ENCODE data around the gene TIMP1. TPM values are rescaled to one million over a fixed set of nuclear protein-coding genes. Genes with fewer than 3 reads are reported as not detected.

The TIMP1 gene
- total and polyA plus RNA-seq, 2 experiments from 2014 or later = 54.4 to 247 TPM

DNA sequence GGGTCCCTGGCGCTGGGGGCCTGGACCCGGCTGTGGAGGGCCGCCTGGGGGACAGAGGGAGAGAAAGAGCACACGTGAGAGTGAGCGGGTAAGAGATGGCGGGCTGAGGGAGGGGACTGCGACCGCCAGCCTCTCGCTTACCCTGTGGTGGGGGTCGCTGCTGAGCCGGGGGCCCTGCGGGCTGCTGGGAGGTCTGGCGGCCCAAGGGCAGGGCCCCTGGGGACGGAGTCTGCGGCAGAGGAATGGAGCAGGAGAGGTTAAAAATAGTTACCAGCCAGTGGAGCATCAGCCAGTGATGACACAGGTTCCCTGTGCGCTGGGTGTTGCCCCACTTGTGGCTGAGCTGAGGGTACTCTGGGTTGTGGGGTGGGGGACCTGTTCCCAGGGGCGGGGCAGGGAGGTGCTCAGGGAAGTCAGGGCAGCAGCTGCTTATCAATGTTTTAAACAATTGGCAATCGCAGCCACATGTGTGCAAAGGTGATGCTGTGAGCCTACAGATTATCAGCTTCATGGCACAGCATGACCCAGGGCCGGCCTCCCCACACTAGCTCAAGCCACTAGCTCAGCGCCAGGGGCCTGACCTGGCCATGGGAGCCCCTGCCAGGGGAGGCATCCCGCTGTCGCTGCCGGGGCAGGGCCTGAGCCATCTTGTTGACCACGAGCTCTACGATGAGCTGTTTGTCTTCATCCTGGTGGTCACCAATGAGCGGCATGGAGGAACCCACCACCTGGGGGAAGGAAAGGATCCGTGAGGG, 7.5 kb upstream of the TIMP1 start:
- Histone ChIP-seq H3K27me3 (no peaks in the 10 kb centered on the region), H3K4me3 (peak overlapping the region; percentile 22), H3K36me3 (no peaks in the 10 kb centered on the region), H3K4me1 (ENCODE audit: low read depth) (peaks cover 9% of the 10 kb centered on the region), H3K27ac (peak overlapping the region; percentile 97), H3K9me3 (ENCODE audit: low read depth) (no peaks in the 10 kb centered on the region)
- no peak for TF ChIP-seq CTCF (IDR thresholded peaks at IDR 0.05; ENCODE audit: low read depth, low read length)
- DNase-seq (ENCODE audit: low read depth in 1 of 2, low spot score in 1 of 2) = peak in 1 of 2 donors; percentile 47

GRCh38 chrX:47576021-47576898, 6.0 kb upstream of the TIMP1 start:
- no peak for TF ChIP-seq CTCF (IDR thresholded peaks at IDR 0.05; ENCODE audit: low read depth, low read length)
- no peaks in the 10 kb centered on the region for H3K27me3 ChIP-seq

DNA sequence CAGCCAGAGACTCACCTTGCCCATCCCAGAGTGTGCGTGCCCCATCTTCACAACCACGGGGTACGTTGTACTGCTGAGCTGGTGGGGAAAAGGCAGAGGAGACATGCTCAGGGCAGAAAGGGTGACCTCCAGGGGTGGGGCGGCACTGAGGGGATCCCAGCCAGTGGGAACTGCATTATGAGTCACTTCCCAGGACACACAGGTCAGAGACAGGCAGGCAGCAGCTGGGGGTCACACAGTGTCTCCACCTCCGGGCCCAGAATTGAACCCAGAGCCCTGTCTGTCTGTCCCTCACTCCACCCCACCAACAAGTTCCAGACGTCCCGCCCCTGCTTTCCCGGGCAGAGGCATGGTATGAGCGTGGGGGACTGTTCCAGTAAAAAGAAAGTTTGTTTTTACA, 4.8 kb upstream of the TIMP1 start:
- H3K36me3 ChIP-seq = no peaks in the 10 kb centered on the region
- no peak for DNase-seq (ENCODE audit: low read depth in 1 of 2, low spot score in 1 of 2)
- no peaks in the 10 kb centered on the region for H3K27me3 ChIP-seq
- H3K27ac ChIP-seq = no peak overlapping the region
- H3K9me3 ChIP-seq (ENCODE audit: low read depth) = no peaks in the 10 kb centered on the region
- TF ChIP-seq CTCF (IDR thresholded peaks at IDR 0.05; ENCODE audit: low read depth, low read length) = no peak
- peaks cover 9% of the 10 kb centered on the region for H3K4me1 ChIP-seq (ENCODE audit: low read depth)
- no peak overlapping the region for H3K4me3 ChIP-seq

More at GRCh38 chrX:47576021-47576898, 6.0 kb upstream of the TIMP1 start:
- no peak overlapping the region for H3K4me3 ChIP-seq
- no peaks in the 10 kb centered on the region for H3K36me3 ChIP-seq
- no peaks in the 10 kb centered on the region for H3K9me3 ChIP-seq (ENCODE audit: low read depth)
- H3K27ac ChIP-seq = no peak overlapping the region
- DNase-seq (ENCODE audit: low read depth in 1 of 2, low spot score in 1 of 2) = no peak
- H3K4me1 ChIP-seq (ENCODE audit: low read depth) = peaks cover 9% of the 10 kb centered on the region

DNA sequence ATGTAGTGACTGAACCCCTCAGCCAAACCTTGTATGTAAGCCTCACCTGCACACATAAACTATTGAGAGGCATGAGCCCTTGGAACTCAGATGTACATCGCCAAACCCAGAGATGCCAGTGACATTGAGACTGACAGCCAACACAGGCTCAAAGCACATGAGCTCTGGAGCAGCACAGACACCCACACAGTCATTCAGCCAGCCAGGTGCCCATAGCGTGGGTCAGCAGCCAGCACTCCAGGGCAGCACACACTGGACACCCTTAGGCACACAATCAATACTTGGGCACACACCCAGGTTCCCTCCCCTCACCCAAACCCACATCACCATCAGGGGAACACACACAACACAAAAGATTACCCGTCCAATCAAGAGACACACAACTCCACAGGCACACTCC, 4.3 kb upstream of the TIMP1 start:
- Histone ChIP-seq H3K36me3 (no peaks in the 10 kb centered on the region), H3K27ac (no peak overlapping the region), H3K27me3 (no peaks in the 10 kb centered on the region), H3K4me3 (no peak overlapping the region), H3K9me3 (ENCODE audit: low read depth) (no peaks in the 10 kb centered on the region), H3K4me1 (ENCODE audit: low read depth) (peaks cover 9% of the 10 kb centered on the region)
- TF ChIP-seq CTCF (IDR thresholded peaks at IDR 0.05; ENCODE audit: low read depth, low read length) = no peak
- no peak for DNase-seq (ENCODE audit: low read depth in 1 of 2, low spot score in 1 of 2)

GRCh38 chrX:47578692-47579091, 3.5 kb upstream of the TIMP1 start:
- H3K9me3 ChIP-seq (ENCODE audit: low read depth) = no peaks in the 10 kb centered on the region
- no peak overlapping the region for H3K27ac ChIP-seq
- no peak for DNase-seq (ENCODE audit: low read depth in 1 of 2, low spot score in 1 of 2)
- no peaks in the 10 kb centered on the region for H3K27me3 ChIP-seq
- no peak overlapping the region for H3K4me3 ChIP-seq
- H3K36me3 ChIP-seq = no peaks in the 10 kb centered on the region
- peaks cover 9% of the 10 kb centered on the region for H3K4me1 ChIP-seq (ENCODE audit: low read depth)
- TF ChIP-seq CTCF (IDR thresholded peaks at IDR 0.05; ENCODE audit: low read depth, low read length) = no peak
